Dermis blood vessel endothelial cell (primary cell): ENCODE data around the gene IGSF22. TPM values are rescaled to one million over a fixed set of nuclear protein-coding genes. Genes with fewer than 3 reads are reported as not detected.
A peak's percentile ranks its signal among the peaks of the same experiment; 100 is the strongest.

ENCODE experiments used
- DNase-seq: peaks from one replicate; pipeline ENCODE4 v3.0.0; 2010
- total RNA-seq: library from RNA; depleted of rRNA; stranded (reverse); fragments of >200 nt; gene quantifications from 2 replicates; pipeline ENCODE4 v1.2.3, GENCODE V29; 2014

The IGSF22 gene
- total RNA-seq, result 0.19 TPM in 1 of 2 replicates, not detected in the other

- DNase-seq, result no peak
Measured at GRCh38 chr11:18726040-18726439, at the start of gene IGSF22. Gene IGSF22, minus strand, starts transcription at chr11:18726188. Its CDS starts 1,952 bp downstream, at chr11:18724236.

GRCh38 chr11:18774801-18775200 lies 48.8 kb upstream of the IGSF22 start:
- DNase-seq, result no peak

- no peak for DNase-seq
Measured at GRCh38 chr11:18773681-18774080, 47.7 kb upstream of the IGSF22 start.

- DNase-seq, result no peak
Measured at GRCh38 chr11:18773104-18773503, 47.1 kb upstream of the IGSF22 start.

- no peak for DNase-seq
Measured at GRCh38 chr11:18772211-18772610, 46.2 kb upstream of the IGSF22 start.

GRCh38 chr11:18771266-18772035 lies 45.5 kb upstream of the IGSF22 start:
- no peak for DNase-seq

- no peak for DNase-seq
Measured at GRCh38 chr11:18770479-18771125, 44.6 kb upstream of the IGSF22 start.

- no peak for DNase-seq
Measured at GRCh38 chr11:18769802-18770456, 43.9 kb upstream of the IGSF22 start.

GRCh38 chr11:18768978-18769377 lies 43.0 kb upstream of the IGSF22 start:
- DNase-seq, result no peak

- no peak for DNase-seq
Measured at GRCh38 chr11:18768472-18768901, 42.5 kb upstream of the IGSF22 start.

- DNase-seq, result no peak
Measured at GRCh38 chr11:18766015-18766414, 40.0 kb upstream of the IGSF22 start.

- DNase-seq, result no peak
Measured at GRCh38 chr11:18765554-18765953, 39.6 kb upstream of the IGSF22 start.

GRCh38 chr11:18761741-18762140 lies 35.8 kb upstream of the IGSF22 start:
- no peak for DNase-seq

GRCh38 chr11:18761144-18761543 lies 35.2 kb upstream of the IGSF22 start:
- DNase-seq, result no peak

- no peak for DNase-seq
Measured at GRCh38 chr11:18757811-18758210, 31.8 kb upstream of the IGSF22 start.

GRCh38 chr11:18756889-18757288 lies 30.9 kb upstream of the IGSF22 start:
- DNase-seq, result no peak

- DNase-seq, result peak; percentile 24
Measured at GRCh38 chr11:18754308-18754707, 28.3 kb upstream of the IGSF22 start.

GRCh38 chr11:18752502-18752901 lies 26.5 kb upstream of the IGSF22 start:
- no peak for DNase-seq

GRCh38 chr11:18750944-18751343 lies 25.0 kb upstream of the IGSF22 start:
- no peak for DNase-seq

GRCh38 chr11:18749681-18750319 lies 23.8 kb upstream of the IGSF22 start:
- peak; percentile 82 for DNase-seq

- no peak for DNase-seq
Measured at GRCh38 chr11:18748766-18749365, 22.9 kb upstream of the IGSF22 start.

GRCh38 chr11:18745251-18745650 lies 19.3 kb upstream of the IGSF22 start:
- no peak for DNase-seq
